PFSK-1 (cell line): Measurements from ENCODE around the gene GPC6.

Source experiments
- FOXP2 ChIP-seq: optimal IDR thresholded peaks from 2 replicates; pipeline ENCODE3; 2011; ENCODE audit warnings: borderline replicate concordance, control low read depth, inconsistent platforms; ENCODE audit not compliant: insufficient read depth; ENCODE audit errors: extremely low read length, extremely low read depth
- POLR2AphosphoS5 ChIP-seq: IDR thresholded peaks from 2 replicates; pipeline ENCODE4 v1.6.1; 2012; ENCODE audit warnings: low read depth, mild to moderate bottlenecking, control low read depth, low read length, moderate library complexity
- SIN3A ChIP-seq: IDR thresholded peaks from 2 replicates; pipeline ENCODE4 v1.6.1; 2012; ENCODE audit warnings: mild to moderate bottlenecking, low read length, moderate library complexity, borderline replicate concordance; ENCODE audit not compliant: insufficient read depth
- TAF1 ChIP-seq: IDR thresholded peaks from 2 replicates; pipeline ENCODE4 v1.6.1; 2012; ENCODE audit warnings: low read length, control low read depth, borderline replicate concordance; ENCODE audit not compliant: insufficient read depth
- TF ChIP-seq, protein P1 (sequence below), 2 experiments: IDR thresholded peaks; 2 replicates each; pipeline versions ENCODE4 v1.6.1 to v1.8.0; 2011 to 2012; ENCODE audit warnings: low read depth in 2 of 2, low read length in 2 of 2, control low read depth in 1 of 2, inconsistent platforms in 1 of 2, mild to moderate bottlenecking in 1 of 2, moderate library complexity in 1 of 2; ENCODE audit not compliant: insufficient read depth in 1 of 2

Gene GPC6

GRCh38 chr13:94243551-94243950, 1016.9 kb downstream of the GPC6 start:
- TF ChIP-seq POLR2AphosphoS5 (no peak), SIN3A (no peak), TAF1 (no peak), FOXP2 (no peak)
- TF ChIP-seq, protein P1, sequence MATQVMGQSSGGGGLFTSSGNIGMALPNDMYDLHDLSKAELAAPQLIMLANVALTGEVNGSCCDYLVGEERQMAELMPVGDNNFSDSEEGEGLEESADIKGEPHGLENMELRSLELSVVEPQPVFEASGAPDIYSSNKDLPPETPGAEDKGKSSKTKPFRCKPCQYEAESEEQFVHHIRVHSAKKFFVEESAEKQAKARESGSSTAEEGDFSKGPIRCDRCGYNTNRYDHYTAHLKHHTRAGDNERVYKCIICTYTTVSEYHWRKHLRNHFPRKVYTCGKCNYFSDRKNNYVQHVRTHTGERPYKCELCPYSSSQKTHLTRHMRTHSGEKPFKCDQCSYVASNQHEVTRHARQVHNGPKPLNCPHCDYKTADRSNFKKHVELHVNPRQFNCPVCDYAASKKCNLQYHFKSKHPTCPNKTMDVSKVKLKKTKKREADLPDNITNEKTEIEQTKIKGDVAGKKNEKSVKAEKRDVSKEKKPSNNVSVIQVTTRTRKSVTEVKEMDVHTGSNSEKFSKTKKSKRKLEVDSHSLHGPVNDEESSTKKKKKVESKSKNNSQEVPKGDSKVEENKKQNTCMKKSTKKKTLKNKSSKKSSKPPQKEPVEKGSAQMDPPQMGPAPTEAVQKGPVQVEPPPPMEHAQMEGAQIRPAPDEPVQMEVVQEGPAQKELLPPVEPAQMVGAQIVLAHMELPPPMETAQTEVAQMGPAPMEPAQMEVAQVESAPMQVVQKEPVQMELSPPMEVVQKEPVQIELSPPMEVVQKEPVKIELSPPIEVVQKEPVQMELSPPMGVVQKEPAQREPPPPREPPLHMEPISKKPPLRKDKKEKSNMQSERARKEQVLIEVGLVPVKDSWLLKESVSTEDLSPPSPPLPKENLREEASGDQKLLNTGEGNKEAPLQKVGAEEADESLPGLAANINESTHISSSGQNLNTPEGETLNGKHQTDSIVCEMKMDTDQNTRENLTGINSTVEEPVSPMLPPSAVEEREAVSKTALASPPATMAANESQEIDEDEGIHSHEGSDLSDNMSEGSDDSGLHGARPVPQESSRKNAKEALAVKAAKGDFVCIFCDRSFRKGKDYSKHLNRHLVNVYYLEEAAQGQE (IDR thresholded peaks at IDR 0.05; ENCODE audit: insufficient read depth in 1 of 2, low read depth in 2 of 2, low read length in 2 of 2): no peak

DNA sequence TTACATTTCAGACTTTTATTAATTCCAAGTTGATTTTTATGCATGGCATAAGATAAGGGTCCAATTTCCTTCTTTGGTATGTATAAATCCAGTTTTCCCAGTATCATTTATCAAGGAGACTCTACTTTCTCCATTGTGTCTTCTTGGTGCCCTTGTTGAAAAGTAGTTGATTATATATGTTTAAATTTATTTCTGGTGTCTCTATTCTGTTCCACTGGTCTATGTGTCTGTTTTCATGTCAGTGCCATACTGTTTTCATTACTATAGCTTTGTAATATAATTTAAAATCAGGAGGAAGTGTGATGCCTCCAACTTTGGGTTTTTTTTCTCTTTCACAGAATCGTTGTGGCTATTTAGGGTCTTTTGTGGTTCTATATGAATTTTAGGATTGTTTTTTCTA, 1019.9 kb downstream of the GPC6 start:
- TF ChIP-seq, protein P1 (IDR thresholded peaks at IDR 0.05; ENCODE audit: insufficient read depth in 1 of 2, low read depth in 2 of 2, low read length in 2 of 2): no peak
- TF ChIP-seq FOXP2 (no peak), TAF1 (no peak), SIN3A (no peak), POLR2AphosphoS5 (no peak)

DNA sequence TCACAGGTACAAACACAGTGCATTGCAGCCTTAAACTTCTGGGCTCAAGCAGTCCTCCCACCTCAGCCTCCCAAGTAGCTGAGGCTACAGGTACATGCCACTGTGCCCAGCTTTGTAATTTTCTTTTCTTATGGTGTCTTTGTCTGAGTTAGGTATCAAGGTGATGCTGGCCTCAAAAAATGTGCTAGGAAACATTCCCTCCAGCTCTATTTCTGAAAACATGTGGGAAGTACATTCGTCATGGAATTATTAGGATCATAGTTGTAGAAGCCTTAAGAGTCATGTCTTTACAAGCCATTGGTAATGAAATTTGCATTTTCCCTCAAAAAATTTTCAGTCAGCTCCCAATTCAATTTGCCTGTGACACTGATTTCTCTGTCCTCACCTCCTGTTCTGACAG, 1021.3 kb downstream of the GPC6 start:
- no peak for TF ChIP-seq TAF1

- no peak for TF ChIP-seq POLR2AphosphoS5
- TF ChIP-seq FOXP2: no peak
Observed at GRCh38 chr13:94248454-94249228, 1022.0 kb downstream of the GPC6 start.

- TF ChIP-seq FOXP2 (no peak), TAF1 (no peak), SIN3A (no peak), POLR2AphosphoS5 (no peak)
- TF ChIP-seq, protein P1 (IDR thresholded peaks at IDR 0.05; ENCODE audit: insufficient read depth in 1 of 2, low read depth in 2 of 2, low read length in 2 of 2): no peak
Observed at GRCh38 chr13:94249512-94249911, 1022.9 kb downstream of the GPC6 start.

GRCh38 chr13:94251831-94252608, 1025.4 kb downstream of the GPC6 start:
- TF ChIP-seq POLR2AphosphoS5 (no peak), TAF1 (no peak), FOXP2 (no peak), SIN3A (no peak)
- TF ChIP-seq, protein P1 (IDR thresholded peaks at IDR 0.05; ENCODE audit: insufficient read depth in 1 of 2, low read depth in 2 of 2, low read length in 2 of 2): no peak
